ENCODE measurements around the gene APLN.

The APLN gene

DNA sequence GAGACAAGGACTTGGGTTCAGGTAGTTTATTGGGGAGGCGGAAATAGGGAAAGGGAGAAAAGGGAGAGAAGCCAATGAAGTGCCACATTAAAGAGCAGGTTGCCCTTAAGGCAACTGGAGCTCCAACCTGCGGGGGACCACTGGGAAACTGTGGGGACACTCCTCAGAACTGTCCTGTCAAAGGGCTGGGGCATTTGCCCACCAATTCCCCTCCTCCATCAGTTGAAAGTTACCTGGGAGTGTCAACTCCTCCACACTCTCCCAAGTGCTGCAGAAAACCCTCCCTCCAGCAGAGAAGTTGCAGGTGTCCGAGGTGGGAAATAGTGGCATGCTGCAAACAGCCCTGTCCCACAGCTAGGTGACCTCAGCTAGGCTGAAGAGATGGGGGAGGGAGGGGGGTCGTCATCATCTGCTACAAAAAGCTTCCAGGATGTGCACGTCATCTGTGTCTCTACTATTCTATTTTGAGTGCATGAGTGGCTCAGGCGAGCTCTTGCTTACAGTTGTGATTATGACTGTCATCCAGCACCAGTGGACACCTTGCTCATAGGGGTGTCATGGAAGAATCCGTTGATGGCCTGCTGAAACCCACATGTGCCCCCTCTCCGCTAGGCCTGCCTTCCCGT lies 42.6 kb upstream of the APLN start:
- Mint-ChIP-seq H3K27me3 (ENCODE audit: low read depth) (peaks cover 24% of the 10 kb centered on the region), H3K36me3 (ENCODE audit: low read depth) (no peaks in the 10 kb centered on the region), H3K4me1 (no peaks in the 10 kb centered on the region), H3K9me3 (peaks cover 3% of the 10 kb centered on the region), H3K27ac (no peak overlapping the region), H3K4me3 (no peak overlapping the region)
- TF ChIP-seq, protein P1, sequence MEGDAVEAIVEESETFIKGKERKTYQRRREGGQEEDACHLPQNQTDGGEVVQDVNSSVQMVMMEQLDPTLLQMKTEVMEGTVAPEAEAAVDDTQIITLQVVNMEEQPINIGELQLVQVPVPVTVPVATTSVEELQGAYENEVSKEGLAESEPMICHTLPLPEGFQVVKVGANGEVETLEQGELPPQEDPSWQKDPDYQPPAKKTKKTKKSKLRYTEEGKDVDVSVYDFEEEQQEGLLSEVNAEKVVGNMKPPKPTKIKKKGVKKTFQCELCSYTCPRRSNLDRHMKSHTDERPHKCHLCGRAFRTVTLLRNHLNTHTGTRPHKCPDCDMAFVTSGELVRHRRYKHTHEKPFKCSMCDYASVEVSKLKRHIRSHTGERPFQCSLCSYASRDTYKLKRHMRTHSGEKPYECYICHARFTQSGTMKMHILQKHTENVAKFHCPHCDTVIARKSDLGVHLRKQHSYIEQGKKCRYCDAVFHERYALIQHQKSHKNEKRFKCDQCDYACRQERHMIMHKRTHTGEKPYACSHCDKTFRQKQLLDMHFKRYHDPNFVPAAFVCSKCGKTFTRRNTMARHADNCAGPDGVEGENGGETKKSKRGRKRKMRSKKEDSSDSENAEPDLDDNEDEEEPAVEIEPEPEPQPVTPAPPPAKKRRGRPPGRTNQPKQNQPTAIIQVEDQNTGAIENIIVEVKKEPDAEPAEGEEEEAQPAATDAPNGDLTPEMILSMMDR (IDR thresholded peaks at IDR 0.05; ENCODE audit: unreplicated experiment in 3 of 3), result no peak

DNA sequence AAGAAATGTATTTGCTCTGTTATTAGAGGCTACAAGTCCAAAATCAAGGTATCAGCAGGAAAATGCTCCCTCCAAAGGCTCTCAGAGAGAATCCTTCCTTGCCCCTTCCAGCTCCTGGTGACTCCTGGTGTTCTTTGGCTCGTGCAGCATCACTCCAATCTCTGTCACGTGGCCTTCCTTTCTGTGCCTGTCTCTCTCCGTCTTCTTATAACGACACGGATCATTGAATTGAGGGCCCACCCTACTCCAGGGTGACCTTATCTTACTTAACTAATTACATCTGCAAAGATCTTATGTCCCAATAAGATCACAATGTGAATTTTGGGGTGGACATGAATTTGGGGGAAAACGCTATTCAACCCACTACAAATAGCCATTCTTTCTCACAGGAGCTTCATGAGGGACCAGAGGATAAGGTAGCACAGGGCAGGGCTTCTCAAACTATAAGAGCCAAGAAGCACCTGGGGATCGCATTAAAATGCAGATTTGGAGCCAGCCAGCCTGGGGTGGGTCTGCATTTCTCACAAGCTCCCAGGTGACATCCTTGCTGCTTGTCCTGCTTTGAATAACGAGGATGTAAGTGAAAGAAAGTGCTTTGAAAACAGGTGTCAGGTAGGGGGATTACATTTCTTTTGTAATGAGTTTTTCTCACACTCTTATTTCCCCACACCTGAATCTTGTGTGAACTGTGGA lies 41.9 kb upstream of the APLN start:
- TF ChIP-seq, protein P1 (IDR thresholded peaks at IDR 0.05; ENCODE audit: unreplicated experiment in 3 of 3), result no peak
- Mint-ChIP-seq H3K27ac (no peak overlapping the region), H3K9me3 (peaks cover 3% of the 10 kb centered on the region), H3K4me3 (no peak overlapping the region), H3K4me1 (no peaks in the 10 kb centered on the region), H3K27me3 (ENCODE audit: low read depth) (peaks cover 24% of the 10 kb centered on the region), H3K36me3 (ENCODE audit: low read depth) (no peaks in the 10 kb centered on the region)

DNA sequence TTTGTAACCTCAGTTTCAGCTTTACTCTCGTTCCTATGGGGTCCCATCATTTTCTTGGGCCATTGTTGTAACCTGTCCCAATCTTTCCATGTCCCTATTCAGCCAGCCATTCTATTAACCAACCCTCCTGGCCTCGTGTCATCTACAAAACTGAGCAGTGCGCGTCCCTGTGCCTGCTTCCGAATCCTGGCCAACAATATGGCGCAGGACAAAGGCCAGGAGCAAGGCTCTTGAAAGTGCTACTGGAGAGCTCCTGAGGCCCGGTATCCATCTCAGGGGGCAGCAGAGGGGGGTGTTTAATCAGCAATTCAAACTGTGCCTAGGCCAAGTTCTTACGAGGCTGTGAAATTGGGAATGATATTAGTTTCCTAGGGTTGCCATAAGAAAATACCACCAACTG lies 41.2 kb upstream of the APLN start:
- Mint-ChIP-seq H3K4me3 (no peak overlapping the region), H3K9me3 (peaks cover 3% of the 10 kb centered on the region), H3K36me3 (ENCODE audit: low read depth) (no peaks in the 10 kb centered on the region), H3K27me3 (ENCODE audit: low read depth) (peaks cover 24% of the 10 kb centered on the region), H3K27ac (no peak overlapping the region), H3K4me1 (no peaks in the 10 kb centered on the region)
- TF ChIP-seq, protein P1 (IDR thresholded peaks at IDR 0.05; ENCODE audit: unreplicated experiment in 3 of 3), result no peak

DNA sequence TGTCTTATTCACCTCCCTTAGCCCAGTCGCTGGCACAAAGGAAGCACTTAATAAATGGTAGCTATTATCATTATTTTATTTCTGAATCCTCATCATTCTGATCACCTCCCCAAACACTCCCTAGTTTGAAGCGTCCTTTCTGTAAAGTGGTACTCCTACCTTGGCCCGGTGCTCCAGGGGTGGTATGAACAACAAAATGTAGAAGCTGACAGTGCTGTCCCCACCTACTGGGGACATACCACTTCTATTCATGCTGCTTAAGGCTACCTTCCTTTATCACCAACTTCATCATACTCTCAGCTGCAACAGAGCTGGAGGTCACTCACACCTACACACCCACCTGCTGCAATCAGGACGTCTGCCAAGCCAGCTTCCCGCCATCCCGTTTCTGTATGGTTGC lies 40.8 kb upstream of the APLN start:
- Mint-ChIP-seq H3K9me3 (peaks cover 3% of the 10 kb centered on the region), H3K27ac (no peak overlapping the region), H3K4me1 (peaks cover 3% of the 10 kb centered on the region), H3K4me3 (no peak overlapping the region), H3K27me3 (ENCODE audit: low read depth) (peaks cover 24% of the 10 kb centered on the region), H3K36me3 (ENCODE audit: low read depth) (no peaks in the 10 kb centered on the region)
- TF ChIP-seq, protein P1 (IDR thresholded peaks at IDR 0.05; ENCODE audit: unreplicated experiment in 3 of 3), result no peak

DNA sequence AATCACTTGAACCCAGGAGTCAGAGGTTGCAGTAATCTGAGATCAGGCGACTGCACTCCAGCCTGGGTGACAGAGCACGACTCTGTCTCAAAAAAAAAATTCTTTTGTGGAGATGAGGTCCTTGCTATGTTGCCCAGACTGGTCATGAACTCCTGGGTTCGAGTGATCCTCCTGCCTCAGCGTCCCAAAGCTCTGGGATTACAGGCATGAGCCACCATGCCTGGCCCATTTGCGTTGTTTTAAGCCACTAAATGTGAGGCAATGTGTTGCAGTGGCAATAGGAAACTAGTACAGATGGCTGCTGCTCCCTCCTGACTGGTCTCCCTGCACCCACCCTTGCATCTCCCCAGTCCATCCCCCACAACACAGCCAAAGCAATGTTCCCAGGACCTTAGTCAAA lies 40.0 kb upstream of the APLN start:
- no peak overlapping the region for H3K27ac Mint-ChIP-seq

More for the DNA sequence above, 40.0 kb upstream of the APLN start:
- peaks cover 6% of the 10 kb centered on the region for H3K4me1 Mint-ChIP-seq
- peaks cover 24% of the 10 kb centered on the region for H3K27me3 Mint-ChIP-seq (ENCODE audit: low read depth)
- no peak overlapping the region for H3K4me3 Mint-ChIP-seq
- H3K36me3 Mint-ChIP-seq (ENCODE audit: low read depth), result no peaks in the 10 kb centered on the region
- TF ChIP-seq, protein P1 (IDR thresholded peaks at IDR 0.05; ENCODE audit: unreplicated experiment in 3 of 3), result no peak
- H3K9me3 Mint-ChIP-seq, result peaks cover 3% of the 10 kb centered on the region

All from nephron (organoid).